ENCODE data around the gene TMEM179.

Gene TMEM179

DNA sequence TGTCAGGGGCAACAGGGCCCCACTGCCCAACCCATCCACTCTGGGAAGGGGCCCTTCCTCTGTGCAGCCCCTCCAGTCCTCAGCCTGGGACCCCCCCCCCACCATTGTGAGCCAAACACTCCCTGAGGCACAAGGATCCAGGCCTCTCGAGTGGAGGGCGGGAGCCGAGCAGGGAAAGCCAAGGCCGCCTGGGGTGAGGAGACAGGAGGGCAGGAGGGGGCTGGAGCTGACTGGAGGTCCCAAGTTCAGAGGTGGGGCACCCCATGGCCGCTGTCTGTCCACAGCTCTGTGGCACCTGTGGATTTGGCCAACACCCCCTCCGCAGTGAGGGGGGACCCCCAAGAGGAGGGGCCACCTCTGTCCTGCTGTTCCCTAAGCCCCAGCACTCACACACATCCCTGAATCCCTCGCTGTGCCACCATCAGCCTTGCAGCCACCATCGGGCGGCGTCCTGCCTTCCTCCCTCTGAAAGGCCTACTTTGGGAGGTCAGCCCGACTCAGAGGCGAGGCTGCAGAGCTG, 50.4 kb downstream of the TMEM179 start:
- no peak for DNase-seq

DNA sequence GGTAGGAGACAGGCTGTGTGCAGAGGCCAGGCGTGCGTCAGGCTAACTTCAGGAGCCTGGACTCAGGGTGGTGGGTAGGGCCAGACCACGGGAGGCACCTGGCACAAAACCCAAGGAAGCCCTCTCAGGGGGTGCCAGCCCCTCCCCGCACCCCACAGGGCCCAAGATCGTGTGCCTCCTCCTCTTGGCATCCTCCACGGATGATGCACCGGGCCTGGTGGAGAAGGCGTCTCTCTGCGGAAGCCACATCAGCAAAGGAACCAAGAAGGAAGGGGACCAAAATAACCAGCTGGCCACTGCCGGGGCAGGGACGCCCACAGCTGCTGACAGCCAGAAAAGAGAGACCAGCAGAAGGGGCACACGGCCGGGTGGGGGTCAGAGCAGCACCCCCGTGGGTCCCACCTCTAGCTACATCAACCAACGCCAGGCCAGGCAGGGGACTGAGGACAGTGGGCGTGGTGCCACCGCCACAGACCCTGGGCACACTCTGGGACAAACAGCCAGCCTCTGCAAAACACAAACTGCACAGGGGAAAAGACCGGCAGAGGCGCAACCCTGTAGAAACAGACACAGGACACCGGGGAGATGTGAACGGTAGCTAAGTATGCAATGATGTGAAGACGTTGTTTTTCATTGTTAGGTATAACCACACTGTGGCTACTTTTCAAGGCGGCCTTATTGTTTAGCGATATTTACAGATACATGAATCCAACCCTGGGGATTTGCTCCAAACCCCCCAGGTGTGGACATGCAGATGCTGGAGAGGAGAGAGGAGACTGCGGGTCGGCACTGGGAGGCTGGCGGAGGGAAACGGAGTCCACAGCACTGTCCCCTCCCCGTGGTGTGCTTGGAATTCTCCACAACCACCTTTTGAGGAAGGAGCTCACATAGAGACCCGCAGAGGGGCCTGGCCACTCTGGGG, 51.1 kb downstream of the TMEM179 start:
- no peak for DNase-seq

DNA sequence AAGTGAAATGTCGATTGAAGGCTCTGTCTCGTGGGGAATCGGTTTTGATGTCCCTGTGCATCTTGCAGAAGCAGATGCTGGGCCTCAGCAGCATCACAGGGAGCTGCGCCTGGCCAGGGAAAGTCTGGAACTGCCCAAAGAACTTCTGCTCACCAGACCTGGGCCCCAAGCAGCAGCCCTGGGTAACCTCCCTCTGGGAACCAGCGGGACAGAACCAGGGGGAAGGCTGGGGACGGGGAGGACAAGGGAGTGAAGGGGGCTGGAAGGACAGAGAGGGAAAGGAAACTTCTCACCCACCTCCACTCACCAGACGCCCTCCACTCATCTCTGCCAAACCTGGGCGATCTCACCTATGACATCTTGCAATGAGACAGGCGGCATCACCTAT, 51.8 kb downstream of the TMEM179 start:
- DNase-seq: no peak

DNA sequence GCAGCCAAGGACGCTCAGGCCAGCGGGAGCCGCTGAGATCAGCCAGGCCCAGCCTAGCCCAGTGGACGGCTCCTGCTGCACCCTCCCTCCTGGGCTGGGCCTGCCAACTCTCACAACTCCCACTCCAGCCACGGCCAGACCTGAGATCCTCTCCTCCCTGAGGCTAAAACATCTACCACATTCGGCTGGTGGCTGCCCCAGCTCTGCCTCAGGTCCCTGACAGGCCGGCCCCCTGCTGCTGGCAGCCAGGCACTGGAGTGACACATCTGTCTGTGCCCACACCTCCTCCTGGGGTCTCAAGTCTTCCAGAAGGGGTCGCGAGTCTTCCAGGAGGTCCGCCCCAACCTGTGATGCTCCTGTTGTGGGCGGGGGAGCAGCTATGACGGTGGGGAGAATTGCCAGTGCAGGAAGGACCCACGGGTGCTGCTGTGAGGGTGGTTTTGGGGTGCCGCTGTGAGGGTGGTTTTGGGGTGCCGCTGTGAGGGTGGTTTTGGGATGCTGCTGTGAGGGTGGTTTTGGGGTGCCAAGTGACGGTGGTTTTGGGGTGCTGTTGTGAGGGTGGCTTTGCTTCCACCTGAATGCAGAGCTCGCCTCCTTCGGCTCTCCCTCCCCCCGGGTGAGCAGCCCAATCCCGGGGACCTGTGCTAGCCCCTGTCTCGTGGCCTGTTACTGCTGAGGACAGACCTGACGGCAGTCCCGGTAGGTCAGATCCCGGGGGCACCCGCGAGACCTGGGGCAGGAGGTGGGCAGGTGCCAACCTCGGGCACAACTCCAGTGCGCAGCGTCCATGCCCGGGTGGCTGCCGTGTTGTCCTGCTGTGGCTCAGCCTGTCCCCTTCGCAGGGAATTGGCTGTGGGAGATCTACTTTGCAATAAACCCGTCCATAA, 52.5 kb downstream of the TMEM179 start:
- DNase-seq: no peak

DNA sequence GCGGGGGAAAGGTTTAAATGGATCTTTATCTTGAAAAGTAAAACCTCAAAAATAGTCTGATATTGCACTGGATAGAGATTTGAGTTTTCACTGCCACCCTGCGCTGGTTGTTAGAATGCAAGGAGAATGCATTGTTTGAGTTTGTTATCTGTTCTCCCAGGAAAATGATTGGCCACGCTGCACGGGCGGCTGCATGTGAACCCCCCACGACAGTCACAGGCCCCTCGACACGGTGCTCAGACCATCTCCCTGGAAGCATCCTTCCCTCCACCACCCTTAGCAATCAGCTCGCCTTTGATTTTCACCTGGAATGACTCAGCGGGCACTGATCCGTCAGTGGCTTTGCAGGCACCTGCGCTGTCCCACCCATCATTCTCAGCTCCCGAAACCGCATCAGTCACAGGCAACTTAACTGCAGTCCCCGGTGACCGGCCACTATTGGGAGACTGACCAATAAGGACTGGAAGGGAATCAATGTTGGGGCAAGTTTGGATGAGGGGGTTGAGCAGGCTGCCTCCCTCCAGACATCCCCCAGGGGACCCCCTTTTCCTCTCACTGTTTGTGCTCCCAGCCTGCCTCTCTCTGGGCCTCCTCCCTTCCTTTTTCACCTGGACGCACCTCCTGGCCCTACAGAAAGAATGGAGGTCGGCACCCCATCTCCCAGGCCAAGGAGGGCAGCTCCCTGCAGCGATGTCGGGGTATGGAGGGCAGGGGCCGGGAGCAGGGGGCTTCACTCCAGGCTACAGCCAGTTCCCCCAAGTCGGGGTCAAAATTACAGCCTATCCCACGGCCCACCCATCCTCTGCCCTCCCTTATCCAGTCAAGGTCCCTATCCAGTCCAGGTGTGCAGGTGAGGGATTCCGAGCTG, 53.5 kb downstream of the TMEM179 start:
- no peak for DNase-seq

DNA sequence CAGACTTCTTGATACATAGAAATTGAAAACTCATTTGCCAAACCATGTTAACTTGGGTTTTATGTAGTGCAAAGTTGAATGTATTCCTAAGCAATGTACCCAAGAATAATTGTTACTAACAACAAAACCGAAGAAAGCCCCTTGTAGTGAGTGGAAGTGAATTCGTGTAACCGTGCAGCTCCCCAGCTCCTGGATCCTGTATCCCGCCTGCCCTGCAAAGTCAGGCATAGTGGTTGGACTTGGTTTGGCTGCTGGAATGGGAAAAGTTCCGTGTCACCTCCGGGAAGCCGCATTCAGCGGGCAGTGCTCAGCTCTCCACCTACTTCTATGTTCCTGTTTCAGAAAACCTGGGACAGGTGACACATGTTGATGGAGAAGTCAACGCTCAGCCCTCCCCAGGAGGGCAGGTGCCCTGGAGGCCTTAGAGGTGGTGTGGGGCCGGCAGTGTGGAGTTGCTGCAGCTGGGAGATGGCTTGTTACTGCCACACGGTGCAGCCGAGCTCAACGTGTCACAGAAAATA, 54.2 kb downstream of the TMEM179 start:
- DNase-seq: no peak

DNA sequence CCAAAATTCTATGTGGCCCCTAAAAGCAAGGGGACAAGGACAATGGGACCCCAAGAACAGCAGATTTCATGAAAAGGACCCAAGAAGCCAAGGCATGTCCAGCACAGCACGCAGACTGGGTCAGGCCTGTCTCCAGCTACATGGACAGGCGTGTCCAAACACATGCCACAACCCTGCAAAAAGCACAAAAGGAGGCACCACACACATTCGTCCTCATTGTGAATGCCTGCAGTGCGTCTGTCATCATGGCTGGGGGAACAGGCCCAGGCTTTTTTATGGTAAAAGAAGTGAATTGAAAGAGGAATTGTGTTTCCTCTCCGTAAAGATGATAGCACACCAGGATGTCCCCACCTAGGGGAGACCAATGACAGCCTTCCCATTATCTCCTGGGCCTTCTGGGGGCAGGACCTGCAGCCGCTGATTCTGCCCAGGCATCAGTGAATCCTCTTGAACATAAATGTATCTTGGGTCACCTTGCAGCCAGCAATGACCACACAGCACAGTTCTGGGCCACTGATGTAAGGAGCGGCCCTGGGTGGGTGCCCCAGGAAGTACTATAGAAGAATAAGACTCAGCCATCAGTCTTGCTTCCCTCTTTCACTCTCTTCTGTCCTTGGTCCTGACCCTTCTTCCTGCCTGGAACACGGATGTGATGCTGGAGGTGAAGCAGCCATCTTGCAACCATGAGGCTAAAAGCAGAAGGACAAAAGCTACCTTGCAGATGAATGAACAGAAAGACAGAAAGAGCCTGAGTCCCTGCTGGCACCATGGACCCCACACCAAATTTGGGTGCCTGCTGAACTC, 54.8 kb downstream of the TMEM179 start:
- DNase-seq: no peak

DNA sequence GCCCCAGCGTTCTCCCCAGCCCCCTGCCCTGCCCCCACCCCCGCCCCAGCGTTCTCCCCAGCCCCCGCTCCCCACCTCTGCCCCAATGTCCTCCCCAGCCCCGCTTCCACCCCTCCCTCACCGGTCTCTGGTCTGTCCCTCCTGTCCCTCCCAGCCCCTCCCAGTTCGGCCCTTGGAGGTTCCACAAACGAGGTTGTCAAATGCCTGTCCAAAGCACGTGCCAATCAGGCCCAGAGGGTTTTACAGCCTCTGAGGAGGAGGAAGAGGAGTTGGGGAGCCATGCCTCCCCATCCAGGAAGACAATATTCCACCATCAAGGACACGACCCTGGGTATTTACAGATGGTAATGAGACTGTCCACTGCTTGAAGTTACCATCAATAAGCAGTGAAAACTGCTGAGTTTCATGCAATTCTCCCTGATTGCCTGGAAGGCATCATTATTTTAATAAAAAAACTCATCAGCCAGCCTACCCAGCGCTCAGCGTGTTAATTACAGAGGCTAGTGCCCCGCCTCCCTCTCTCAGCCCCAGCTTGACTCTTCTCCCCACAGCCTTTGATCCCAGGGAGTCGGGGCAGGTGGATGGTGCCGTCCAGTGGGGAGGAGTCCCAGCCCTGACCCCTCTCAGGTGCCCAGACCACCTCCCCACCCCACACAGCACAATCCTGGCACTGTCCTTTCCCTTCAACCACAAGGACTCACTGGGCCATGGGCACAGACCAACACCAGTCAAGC, 55.6 kb downstream of the TMEM179 start:
- DNase-seq: no peak

DNA sequence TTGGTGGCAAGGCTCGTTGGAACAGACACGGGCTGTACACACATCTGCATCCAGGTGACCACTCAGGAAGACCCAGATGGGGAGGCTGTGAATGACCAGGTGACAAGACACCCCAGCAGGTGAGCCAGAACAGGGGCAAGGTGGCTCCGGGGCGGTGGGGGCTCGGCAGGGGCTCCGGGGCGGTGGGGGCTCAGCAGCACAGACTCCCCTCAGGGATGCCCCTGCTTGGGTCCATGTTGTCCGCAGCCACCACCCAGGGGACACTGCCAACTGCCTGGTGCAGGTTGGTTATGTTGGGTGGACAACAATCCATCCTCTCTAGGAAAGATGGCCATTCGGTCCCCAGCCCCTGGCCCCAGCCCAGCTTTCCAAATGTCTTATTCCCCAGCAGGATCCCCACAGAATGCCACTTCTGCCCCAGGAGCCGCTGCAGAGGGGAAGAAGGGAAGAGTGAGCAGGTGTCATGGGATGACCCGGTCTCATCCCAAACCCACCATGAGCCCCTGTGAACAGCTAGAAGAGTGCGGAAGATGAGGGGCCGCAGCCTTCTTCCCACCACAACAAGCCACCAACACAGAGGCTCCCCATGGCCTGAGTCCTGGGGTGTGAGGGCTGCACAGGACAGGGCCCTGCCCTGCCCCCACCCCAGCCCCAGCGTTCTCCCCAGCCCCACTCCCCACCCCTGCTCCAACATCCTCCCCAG, 56.4 kb downstream of the TMEM179 start:
- DNase-seq: no peak

DNA sequence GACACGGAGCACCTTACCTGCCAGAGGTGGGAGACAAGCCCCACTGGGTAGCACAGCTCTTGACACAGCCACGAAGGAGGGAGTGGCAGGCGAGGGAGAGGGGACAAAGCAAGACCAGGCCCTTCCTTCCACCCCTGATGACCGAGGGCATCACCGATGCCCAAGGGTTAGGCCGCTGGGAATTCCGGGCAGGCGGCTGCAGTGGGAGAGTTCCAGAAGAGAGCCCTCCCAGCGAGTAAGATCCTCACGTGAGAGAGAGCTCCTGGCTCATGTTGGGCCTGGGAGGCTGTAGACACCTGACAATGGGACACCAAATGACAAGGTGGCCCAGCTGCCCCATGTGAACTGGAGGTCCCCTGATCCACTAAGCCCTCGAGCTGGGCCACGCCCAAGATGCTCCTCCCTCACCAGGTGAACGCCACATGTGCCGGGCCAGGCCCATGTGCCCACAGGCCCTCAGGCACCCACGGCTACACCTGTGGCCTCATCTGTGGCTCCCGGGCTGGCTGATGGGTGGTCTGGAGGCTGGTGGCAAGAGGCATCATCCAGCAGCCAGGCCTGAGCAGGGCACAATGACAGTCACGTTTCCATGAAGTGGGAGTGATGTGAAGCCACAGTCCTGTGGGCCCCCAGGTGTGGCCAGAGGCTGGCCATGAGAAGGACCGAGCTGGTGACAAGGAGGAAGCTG, 57.1 kb downstream of the TMEM179 start:
- no peak for DNase-seq

DNA sequence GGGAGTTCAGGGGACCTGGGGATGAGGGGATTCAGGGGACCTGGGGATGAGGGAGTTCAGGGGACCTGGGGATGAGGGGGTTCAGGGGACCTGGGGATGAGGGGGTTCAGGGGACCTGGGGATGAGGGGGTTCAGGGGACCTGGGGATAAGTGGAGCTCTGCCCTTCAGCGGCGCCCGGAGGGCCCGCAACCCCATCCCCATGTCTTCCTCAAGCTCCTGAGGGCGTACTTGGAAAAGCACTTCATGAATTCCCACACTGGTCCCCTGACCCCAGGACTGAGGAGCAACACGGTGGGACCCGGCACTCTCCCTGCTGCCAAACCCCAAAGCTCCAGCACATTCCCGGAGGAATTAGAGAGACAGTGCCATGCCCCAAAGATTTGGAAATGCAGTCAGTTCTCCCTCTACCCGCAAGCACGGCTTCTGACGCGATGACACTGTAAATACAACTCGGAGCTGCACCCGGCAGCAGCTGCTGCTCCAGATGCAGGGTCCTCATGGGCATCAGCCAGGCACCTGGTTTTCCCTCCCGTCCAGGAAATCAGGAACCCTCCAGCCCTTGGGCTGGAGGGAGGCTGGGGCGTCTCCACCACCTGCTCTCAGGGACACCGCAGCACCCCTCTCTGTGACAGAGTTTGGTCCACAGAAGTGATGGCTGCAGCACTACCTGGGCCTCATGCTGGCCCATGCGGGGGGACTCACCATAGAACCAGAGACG, 57.8 kb downstream of the TMEM179 start:
- DNase-seq: no peak

DNA sequence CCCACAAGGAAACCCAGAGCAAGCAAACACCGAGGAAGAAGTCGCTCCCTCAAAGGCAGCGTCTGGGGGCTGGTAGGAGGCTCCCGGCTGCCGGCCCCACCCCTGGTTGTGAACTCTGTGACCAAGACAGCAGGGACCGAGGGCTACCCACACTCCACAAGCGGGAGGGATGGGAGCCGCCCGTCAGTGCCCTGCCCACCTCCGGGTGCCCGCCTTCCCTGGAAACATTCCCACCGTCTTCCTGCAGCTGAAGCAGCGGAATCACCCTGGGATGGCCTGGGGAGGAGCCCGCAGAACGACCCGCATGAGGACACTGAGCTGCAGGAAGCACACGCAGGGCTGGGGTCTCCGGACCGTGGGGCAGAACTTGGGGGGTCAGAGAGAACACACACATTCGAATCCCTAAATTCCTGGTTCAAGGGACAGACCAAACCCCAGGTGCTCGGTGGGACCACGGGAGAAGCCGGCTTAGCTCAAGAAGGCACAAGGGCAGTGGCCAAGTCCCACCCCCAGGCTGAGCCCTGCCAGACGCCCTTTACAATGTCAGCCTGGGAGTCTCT, 58.5 kb downstream of the TMEM179 start:
- no peak for DNase-seq

DNA sequence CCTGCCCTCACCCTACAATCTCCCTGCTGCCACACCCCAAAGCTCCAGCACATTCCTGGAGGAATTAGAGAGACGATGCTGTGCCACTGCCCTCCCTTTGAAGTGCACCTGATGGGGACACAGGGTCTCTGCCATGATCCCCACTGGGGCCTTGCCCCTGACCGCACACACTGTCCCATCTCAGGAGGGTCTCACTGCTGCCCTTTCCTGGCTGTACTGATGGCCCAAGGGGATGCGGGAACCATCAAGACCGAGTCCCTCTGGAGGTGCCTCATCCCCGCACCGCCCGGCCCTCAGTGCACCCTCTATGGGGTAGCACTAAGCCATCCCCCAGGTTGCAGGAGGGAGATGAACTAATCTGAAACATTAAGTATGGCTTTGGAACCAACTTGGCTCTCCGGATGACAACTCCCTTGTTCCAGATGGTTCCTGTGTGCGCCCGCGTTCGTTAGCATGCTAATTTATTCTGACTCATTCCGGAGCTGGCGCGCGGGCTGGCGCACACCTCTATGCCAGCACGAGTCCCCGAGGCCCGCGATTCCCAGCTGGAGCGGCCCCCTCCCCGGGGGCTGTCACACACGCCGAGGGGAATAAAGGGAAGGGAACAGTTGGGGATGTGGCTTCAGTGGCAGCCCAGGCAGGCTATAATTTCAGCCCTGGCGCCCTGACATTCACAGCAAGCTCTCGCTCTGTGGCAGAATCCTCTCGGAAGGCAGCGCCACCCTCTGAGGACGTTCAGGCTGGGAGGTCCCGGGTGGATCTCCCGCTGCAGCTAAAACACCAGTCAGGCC, 59.2 kb downstream of the TMEM179 start:
- no peak for DNase-seq

DNA sequence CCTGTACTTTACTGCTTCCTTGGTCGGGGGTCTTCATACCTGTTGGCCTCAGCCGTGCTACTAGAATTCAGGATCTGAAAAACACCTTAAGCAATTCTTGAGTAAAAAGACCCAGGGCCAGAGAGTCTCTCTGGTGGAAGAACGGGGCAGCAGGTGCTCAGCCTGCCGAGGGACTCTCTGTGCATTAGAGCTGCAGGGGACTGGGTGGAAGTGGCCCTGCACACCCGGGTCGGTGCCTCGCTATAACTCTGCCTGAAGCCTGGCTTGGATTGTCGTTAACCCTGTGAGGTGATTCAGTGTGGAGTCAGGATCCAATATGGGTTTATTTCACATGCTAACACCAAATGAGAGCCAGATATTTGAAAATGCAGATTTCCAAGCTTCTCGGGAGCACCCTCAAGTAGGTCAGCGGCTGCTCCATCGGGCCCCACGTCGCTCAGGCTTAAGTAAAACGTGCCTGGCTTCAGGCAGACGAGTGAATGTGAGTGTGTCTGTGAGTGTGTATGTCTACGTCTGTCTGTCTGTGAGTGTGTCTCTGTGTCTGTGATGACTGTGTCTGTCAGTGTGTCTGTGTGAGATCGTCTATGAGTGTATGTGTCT, 60.1 kb downstream of the TMEM179 start:
- DNase-seq: no peak

DNA sequence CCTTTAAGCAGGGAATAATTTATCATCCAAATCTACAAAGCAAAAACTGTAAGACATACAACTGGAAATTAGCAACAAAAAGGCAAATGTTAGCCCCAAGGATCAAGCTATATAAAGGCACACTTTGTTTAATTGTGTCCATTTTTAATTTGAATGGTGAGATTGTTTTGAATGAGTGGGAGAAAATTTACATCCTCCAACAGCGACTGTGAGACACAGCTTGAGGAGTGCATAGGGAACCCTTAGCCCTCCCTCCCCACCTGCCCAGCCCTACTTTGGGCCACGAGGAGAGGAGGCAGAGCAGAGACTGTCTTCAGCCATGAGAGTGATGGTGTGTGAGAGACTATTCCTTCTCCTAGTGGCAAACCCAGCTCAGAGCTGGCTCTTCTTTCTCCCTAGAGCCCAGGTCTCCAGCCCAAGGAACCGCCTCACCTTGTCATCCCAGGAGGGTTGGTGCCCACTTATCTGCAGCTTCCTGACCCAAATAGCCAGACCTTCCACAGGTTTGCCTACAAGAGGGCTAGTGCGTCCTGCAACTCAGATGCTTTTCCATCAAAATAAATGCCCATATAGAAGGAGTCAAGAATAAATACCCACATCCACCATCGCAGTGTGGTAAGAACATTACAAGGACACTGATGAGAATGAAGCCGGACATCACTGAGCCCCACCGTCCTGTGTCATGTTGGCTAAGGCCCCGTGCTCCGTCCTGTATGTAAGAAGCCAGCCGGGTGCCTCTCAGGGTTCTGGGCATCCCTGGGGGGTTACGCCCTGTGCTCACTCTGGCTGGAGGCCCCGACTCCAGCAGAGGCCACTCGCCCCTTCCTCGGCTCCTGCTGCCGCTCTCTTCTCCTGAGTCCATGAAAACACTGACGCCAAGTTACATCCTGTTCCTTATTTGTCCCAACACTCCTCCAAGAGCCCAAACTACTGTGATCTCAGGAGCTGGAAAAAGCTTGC, 61.4 kb downstream of the TMEM179 start:
- DNase-seq: no peak

DNA sequence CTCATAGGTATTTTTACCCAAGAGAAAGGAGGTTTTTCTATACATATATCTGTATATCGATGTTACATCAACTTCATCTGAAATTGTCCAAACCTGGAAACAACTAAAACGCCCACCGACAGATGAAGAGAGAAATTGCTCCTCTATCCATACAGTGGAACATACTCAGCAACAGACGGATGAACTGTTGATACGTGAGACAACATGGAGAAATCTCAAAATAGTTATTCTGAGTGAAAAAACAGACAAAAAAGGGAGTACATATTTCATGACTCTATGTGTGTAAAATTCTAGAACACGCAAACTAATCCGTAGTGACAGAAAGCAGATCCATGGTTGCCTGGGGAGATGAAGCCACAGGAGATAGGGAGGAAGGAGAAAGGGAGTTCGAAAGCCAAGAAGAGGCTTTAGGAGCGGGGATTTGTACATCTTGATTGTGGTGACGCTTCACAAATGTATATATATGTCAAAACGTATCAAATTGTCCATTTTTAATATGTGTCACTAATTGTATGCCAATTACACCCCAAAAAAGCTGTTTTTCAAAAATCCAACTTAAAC, 62.6 kb downstream of the TMEM179 start:
- no peak for DNase-seq
